ENCODE results near the gene CPOX.

The CPOX gene

GRCh38 chr3:98617841-98618240, 24.4 kb upstream of the CPOX start (continued):
- TF ChIP-seq, protein P1, sequence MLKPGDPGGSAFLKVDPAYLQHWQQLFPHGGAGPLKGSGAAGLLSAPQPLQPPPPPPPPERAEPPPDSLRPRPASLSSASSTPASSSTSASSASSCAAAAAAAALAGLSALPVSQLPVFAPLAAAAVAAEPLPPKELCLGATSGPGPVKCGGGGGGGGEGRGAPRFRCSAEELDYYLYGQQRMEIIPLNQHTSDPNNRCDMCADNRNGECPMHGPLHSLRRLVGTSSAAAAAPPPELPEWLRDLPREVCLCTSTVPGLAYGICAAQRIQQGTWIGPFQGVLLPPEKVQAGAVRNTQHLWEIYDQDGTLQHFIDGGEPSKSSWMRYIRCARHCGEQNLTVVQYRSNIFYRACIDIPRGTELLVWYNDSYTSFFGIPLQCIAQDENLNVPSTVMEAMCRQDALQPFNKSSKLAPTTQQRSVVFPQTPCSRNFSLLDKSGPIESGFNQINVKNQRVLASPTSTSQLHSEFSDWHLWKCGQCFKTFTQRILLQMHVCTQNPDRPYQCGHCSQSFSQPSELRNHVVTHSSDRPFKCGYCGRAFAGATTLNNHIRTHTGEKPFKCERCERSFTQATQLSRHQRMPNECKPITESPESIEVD (tag by site-specific recombination; IDR thresholded peaks at IDR 0.05): no peak
- TF ChIP-seq ZNF112 (tag by site-specific recombination; IDR thresholded peaks at IDR 0.05): no peak
- TF ChIP-seq ZNF843 (tag by site-specific recombination; IDR thresholded peaks at IDR 0.05): no peak
- TF ChIP-seq ZNF23 (tag by site-specific recombination; IDR thresholded peaks at IDR 0.05; ENCODE audit: borderline replicate concordance): no peak
- TF ChIP-seq ZNF48 (tag by site-specific recombination; IDR thresholded peaks at IDR 0.05): no peak
- TF ChIP-seq ZNF76 (tag by site-specific recombination; IDR thresholded peaks at IDR 0.05; ENCODE audit: borderline replicate concordance, low read depth): no peak
- no peak for TF ChIP-seq MEIS1 (CRISPR knock-in tag; IDR thresholded peaks at IDR 0.05; ENCODE audit: borderline replicate concordance)
- TF ChIP-seq, protein P2, sequence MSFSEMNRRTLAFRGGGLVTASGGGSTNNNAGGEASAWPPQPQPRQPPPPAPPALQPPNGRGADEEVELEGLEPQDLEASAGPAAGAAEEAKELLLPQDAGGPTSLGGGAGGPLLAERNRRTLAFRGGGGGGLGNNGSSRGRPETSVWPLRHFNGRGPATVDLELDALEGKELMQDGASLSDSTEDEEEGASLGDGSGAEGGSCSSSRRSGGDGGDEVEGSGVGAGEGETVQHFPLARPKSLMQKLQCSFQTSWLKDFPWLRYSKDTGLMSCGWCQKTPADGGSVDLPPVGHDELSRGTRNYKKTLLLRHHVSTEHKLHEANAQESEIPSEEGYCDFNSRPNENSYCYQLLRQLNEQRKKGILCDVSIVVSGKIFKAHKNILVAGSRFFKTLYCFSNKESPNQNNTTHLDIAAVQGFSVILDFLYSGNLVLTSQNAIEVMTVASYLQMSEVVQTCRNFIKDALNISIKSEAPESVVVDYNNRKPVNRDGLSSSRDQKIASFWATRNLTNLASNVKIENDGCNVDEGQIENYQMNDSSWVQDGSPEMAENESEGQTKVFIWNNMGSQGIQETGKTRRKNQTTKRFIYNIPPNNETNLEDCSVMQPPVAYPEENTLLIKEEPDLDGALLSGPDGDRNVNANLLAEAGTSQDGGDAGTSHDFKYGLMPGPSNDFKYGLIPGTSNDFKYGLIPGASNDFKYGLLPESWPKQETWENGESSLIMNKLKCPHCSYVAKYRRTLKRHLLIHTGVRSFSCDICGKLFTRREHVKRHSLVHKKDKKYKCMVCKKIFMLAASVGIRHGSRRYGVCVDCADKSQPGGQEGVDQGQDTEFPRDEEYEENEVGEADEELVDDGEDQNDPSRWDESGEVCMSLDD (tag by site-specific recombination; IDR thresholded peaks at IDR 0.05): no peak
- no peak for TF ChIP-seq KLF17 (tag by site-specific recombination; IDR thresholded peaks at IDR 0.05)
- no peak for TF ChIP-seq ZBTB7A (tag by site-specific recombination; IDR thresholded peaks at IDR 0.05; ENCODE audit: low read depth)

DNA sequence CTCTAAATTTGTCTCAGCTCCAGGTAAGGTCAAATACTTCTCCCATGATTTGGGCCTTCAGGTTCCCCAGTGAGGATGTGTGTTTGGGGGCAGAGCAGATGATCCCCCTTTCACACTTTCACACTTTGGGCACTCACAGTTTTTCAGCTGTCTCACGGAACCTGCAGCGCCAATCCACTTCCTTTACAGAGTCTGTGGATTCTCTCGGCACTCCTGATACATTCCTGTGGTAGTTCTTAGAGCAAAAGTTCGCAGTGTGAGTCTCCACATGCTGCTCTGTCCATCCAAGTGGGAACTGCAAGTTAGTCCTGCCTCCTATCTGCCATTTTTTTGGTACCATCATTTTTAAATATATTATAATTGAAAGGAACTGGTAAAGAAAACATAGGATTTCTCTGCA, 20.2 kb upstream of the CPOX start:
- no peak for TF ChIP-seq ZNF248 (tag by site-specific recombination; IDR thresholded peaks at IDR 0.05)
- no peak for TF ChIP-seq ZNF223 (tag by site-specific recombination; IDR thresholded peaks at IDR 0.05)
- no peak for TF ChIP-seq GFI1B (tag by site-specific recombination; IDR thresholded peaks at IDR 0.05)
- no peak for TF ChIP-seq ZNF174 (tag by site-specific recombination; IDR thresholded peaks at IDR 0.05)
- TF ChIP-seq ZNF394 (tag by site-specific recombination; IDR thresholded peaks at IDR 0.05; ENCODE audit: borderline replicate concordance): no peak
- ChIA-PET POLR2A (no interaction called here), CTCF (interaction anchor here (0.8 to 2.5 kb wide), 2 partner anchors 11 to 372 kb away, joined by 3 to 15 read pairs; no protein-coding TSS in a partner anchor)

DNA sequence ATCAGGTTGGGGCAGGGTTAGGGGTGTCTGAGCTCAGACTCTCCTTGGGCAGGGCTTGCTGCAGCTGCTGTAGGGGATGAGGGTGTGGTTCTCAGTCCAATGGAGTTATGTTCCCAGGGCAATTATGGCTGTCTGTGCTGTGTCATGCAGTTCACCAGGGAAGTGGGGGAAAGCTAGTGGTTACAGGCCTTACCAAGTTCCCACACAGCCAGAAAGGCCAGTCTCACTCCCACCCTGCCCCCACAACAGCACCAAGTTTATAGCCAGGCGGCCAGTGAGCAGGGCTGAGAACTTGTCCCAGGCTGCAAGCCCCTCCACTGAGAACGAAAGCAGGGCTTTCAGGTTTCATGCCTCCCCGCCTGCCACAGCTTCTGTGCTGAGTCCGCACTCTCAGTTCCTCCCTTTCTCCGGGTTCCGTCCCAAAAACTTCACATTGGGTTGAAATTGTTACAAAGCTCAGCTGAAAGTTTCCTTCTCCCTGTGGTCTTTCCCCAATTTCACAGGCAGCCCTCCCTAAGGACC, 19.6 kb upstream of the CPOX start:
- H3K9me3 ChIP-seq (ENCODE audit: control insufficient read depth, insufficient read depth, low read depth, low read length): no peaks in the 10 kb centered on the region
- CTCF ChIA-PET: interaction anchor here (0.6 to 2.5 kb wide), 4 partner anchors 11 to 409 kb away, joined by 3 to 15 read pairs (median 3); no protein-coding TSS in a partner anchor
- H3K27ac ChIP-seq (ENCODE audit: extremely low read depth, low read depth, low read length): no peak overlapping the region
- H3K4me1 ChIP-seq (ENCODE audit: control insufficient read depth, insufficient read depth, low read length): no peaks in the 10 kb centered on the region
- TF ChIP-seq SCRT2 (tag by site-specific recombination; IDR thresholded peaks at IDR 0.05) (no peak), ZSCAN30 (tag by site-specific recombination; IDR thresholded peaks at IDR 0.05) (no peak), ZBTB21 (tag by site-specific recombination; IDR thresholded peaks at IDR 0.05) (no peak), ZNF571 (tag by site-specific recombination; IDR thresholded peaks at IDR 0.05) (no peak)
- H3K36me3 ChIP-seq (ENCODE audit: control insufficient read depth in 2 of 2, insufficient read depth in 1 of 2, low read length in 2 of 2): no peaks in the 10 kb centered on the region
- POLR2A ChIA-PET: no interaction called here
- H3K4me3 ChIP-seq (ENCODE audit: low read depth, low read length): no peak overlapping the region

More for the DNA sequence above, 20.2 kb upstream of the CPOX start:
- Histone ChIP-seq H3K4me3 (ENCODE audit: low read depth, low read length) (no peak overlapping the region), H3K9me3 (ENCODE audit: control insufficient read depth, insufficient read depth, low read depth, low read length) (no peaks in the 10 kb centered on the region), H3K36me3 (ENCODE audit: control insufficient read depth in 2 of 2, insufficient read depth in 1 of 2, low read length in 2 of 2) (no peaks in the 10 kb centered on the region), H3K4me1 (ENCODE audit: control insufficient read depth, insufficient read depth, low read length) (no peaks in the 10 kb centered on the region), H3K27ac (ENCODE audit: extremely low read depth, low read depth, low read length) (no peak overlapping the region)

Data from HEK293 (cell line).